T-helper 1 cell treated with Interleukin-12 subunit alpha and Interleukin-12 subunit beta and Interleukin-4 antibody, amounts not matched to agents 30 μg/mL and 1 μg/mL, for 36 hours (primary cell): ENCODE data around the gene SLC2A4.
"Not testable (repeated sequence)": the region's sequence is repeated elsewhere in the genome, so short reads cannot be mapped to it uniquely, and the experiment has no call there.

Experiments
- H3K27ac Mint-ChIP-seq: one replicate; pipeline ENCODE4 v1.8.0; 2021; ENCODE audit warnings: mild to moderate bottlenecking, mixed read lengths
- H3K27me3 Mint-ChIP-seq: one replicate; pipeline ENCODE4 v1.8.0; 2021; ENCODE audit warnings: low read depth, mixed read lengths
- H3K36me3 Mint-ChIP-seq: one replicate; pipeline ENCODE4 v1.8.0; 2021; ENCODE audit warnings: low read depth, mixed read lengths
- H3K4me1 Mint-ChIP-seq: one replicate; pipeline ENCODE4 v1.8.0; 2021; ENCODE audit warnings: low read depth, mixed read lengths
- H3K4me3 Mint-ChIP-seq: one replicate; pipeline ENCODE4 v1.8.0; 2021; ENCODE audit warnings: mild to moderate bottlenecking, moderate library complexity, mixed read lengths
- H3K9me3 Mint-ChIP-seq: one replicate; pipeline ENCODE4 v1.8.0; 2021; ENCODE audit warnings: mixed read lengths

Gene SLC2A4

GRCh38 chr17:7241090-7241733 lies 40.3 kb upstream of the SLC2A4 start:
- no peaks in the 10 kb centered on the region for H3K27me3 Mint-ChIP-seq
- H3K4me1 Mint-ChIP-seq = peaks cover 50% of the 10 kb centered on the region
- no peaks in the 10 kb centered on the region for H3K9me3 Mint-ChIP-seq
- H3K27ac Mint-ChIP-seq = peak overlapping the region; percentile 96
- peak overlapping the region; percentile 92 for H3K4me3 Mint-ChIP-seq
- peaks cover 45% of the 10 kb centered on the region for H3K36me3 Mint-ChIP-seq

- H3K36me3 Mint-ChIP-seq = peaks cover 48% of the 10 kb centered on the region
- peaks cover 44% of the 10 kb centered on the region for H3K4me1 Mint-ChIP-seq
- peak within 1 kb of the TSS; percentile 92 for H3K4me3 Mint-ChIP-seq
- H3K9me3 Mint-ChIP-seq = no peaks in the 10 kb centered on the region
- H3K27ac Mint-ChIP-seq = peak within 1 kb of the TSS; percentile 96
- H3K27me3 Mint-ChIP-seq = no peaks in the 10 kb centered on the region
These were observed 39.5 kb upstream of the SLC2A4 start, which contains the start of gene GABARAP for GRCh38 chr17:7241783-7242716. TSS of gene GABARAP (minus strand) at chr17:7242449. CDS start at chr17:7242330, 119 bp downstream.

GRCh38 chr17:7242717-7243452 lies 38.6 kb upstream of the SLC2A4 start:
- Mint-ChIP-seq H3K4me3 (peak overlapping the region; percentile 92), H3K4me1 (peaks cover 39% of the 10 kb centered on the region), H3K27ac (peak overlapping the region; percentile 96), H3K9me3 (no peaks in the 10 kb centered on the region), H3K27me3 (no peaks in the 10 kb centered on the region), H3K36me3 (peaks cover 45% of the 10 kb centered on the region)

GRCh38 chr17:7243453-7243729 lies 38.1 kb upstream of the SLC2A4 start:
- H3K4me3 Mint-ChIP-seq = peak overlapping the region; percentile 82
- peaks cover 39% of the 10 kb centered on the region for H3K4me1 Mint-ChIP-seq
- H3K36me3 Mint-ChIP-seq = peaks cover 45% of the 10 kb centered on the region
- H3K27ac Mint-ChIP-seq = peak overlapping the region; percentile 86
- no peaks in the 10 kb centered on the region for H3K9me3 Mint-ChIP-seq
- H3K27me3 Mint-ChIP-seq = no peaks in the 10 kb centered on the region

GRCh38 chr17:7243838-7244237 lies 37.7 kb upstream of the SLC2A4 start:
- H3K4me1 Mint-ChIP-seq = peaks cover 43% of the 10 kb centered on the region
- not testable (repeated sequence) for H3K9me3 Mint-ChIP-seq, H3K27me3 Mint-ChIP-seq
- peak overlapping the region; percentile 30 for H3K4me3 Mint-ChIP-seq
- peak overlapping the region; percentile 86 for H3K27ac Mint-ChIP-seq
- peaks cover 45% of the 10 kb centered on the region for H3K36me3 Mint-ChIP-seq

GRCh38 chr17:7246779-7247178 lies 34.7 kb upstream of the SLC2A4 start:
- Mint-ChIP-seq H3K27me3 (no peaks in the 10 kb centered on the region), H3K4me3 (no peak overlapping the region), H3K9me3 (no peaks in the 10 kb centered on the region), H3K36me3 (peaks cover 31% of the 10 kb centered on the region), H3K27ac (peak overlapping the region; percentile 23), H3K4me1 (peaks cover 31% of the 10 kb centered on the region)

GRCh38 chr17:7248796-7249195 lies 32.7 kb upstream of the SLC2A4 start:
- no peaks in the 10 kb centered on the region for H3K9me3 Mint-ChIP-seq

GRCh38 chr17:7249214-7249613 lies 32.3 kb upstream of the SLC2A4 start:
- Mint-ChIP-seq H3K4me1 (peaks cover 30% of the 10 kb centered on the region), H3K4me3 (peak overlapping the region; percentile 57), H3K27ac (peak overlapping the region; percentile 64), H3K27me3 (no peaks in the 10 kb centered on the region), H3K36me3 (peaks cover 33% of the 10 kb centered on the region), H3K9me3 (no peaks in the 10 kb centered on the region)

More at GRCh38 chr17:7248796-7249195, 32.7 kb upstream of the SLC2A4 start:
- Mint-ChIP-seq H3K27ac (no peak overlapping the region), H3K36me3 (peaks cover 31% of the 10 kb centered on the region), H3K4me3 (peak overlapping the region; percentile 57), H3K4me1 (peaks cover 31% of the 10 kb centered on the region), H3K27me3 (no peaks in the 10 kb centered on the region)

- Mint-ChIP-seq H3K9me3 (no peaks in the 10 kb centered on the region), H3K36me3 (peaks cover 33% of the 10 kb centered on the region), H3K27ac (peak overlapping the region; percentile 88), H3K4me3 (peak overlapping the region; percentile 96), H3K27me3 (no peaks in the 10 kb centered on the region), H3K4me1 (peaks cover 30% of the 10 kb centered on the region)
These were observed 31.7 kb upstream of the SLC2A4 start for GRCh38 chr17:7249830-7250229.

- Mint-ChIP-seq H3K36me3 (peaks cover 31% of the 10 kb centered on the region), H3K9me3 (no peaks in the 10 kb centered on the region), H3K27me3 (no peaks in the 10 kb centered on the region), H3K27ac (peak overlapping the region; percentile 88), H3K4me1 (peaks cover 27% of the 10 kb centered on the region), H3K4me3 (peak overlapping the region; percentile 96)
These were observed 30.6 kb upstream of the SLC2A4 start for GRCh38 chr17:7250695-7251627.

GRCh38 chr17:7251661-7252175 lies 29.8 kb upstream of the SLC2A4 start, which contains the start of gene CTDNEP1:
TSS of gene CTDNEP1 (minus strand) at chr17:7251734. CDS start at chr17:7251296, 438 bp downstream.
- Mint-ChIP-seq H3K4me1 (peaks cover 29% of the 10 kb centered on the region), H3K4me3 (peak within 1 kb of the TSS; percentile 96), H3K27me3 (no peaks in the 10 kb centered on the region), H3K27ac (peak within 1 kb of the TSS; percentile 98), H3K36me3 (peaks cover 31% of the 10 kb centered on the region), H3K9me3 (no peaks in the 10 kb centered on the region)

GRCh38 chr17:7252176-7253043 lies 29.1 kb upstream of the SLC2A4 start, which contains the start of gene ELP5:
TSS of gene ELP5 (plus strand) at chr17:7252215. CDS start at chr17:7252551, 336 bp downstream.
- Mint-ChIP-seq H3K36me3 (peaks cover 27% of the 10 kb centered on the region), H3K4me3 (peak within 1 kb of the TSS; percentile 96), H3K27me3 (no peaks in the 10 kb centered on the region), H3K4me1 (peaks cover 27% of the 10 kb centered on the region), H3K27ac (peak within 1 kb of the TSS; percentile 98), H3K9me3 (no peaks in the 10 kb centered on the region)
